GM18519 (cell line): ENCODE results near the gene OSCAR.
"Not testable (repeated sequence)": the region's sequence is repeated elsewhere in the genome, so short reads cannot be mapped to it uniquely, and the experiment has no call there.

Experiments
- ATAC-seq: cut with Tn5 transposase; IDR thresholded peaks from one replicate; pipeline ENCODE4 v1.9.1; 2021; ENCODE audit warnings: mild to moderate bottlenecking, moderate library complexity; ENCODE audit not compliant: unreplicated experiment, low FRiP score

Gene OSCAR

GRCh38 chr19:54127688-54128440 lies 27.3 kb upstream of the OSCAR start:
- ATAC-seq: no peak

- no peak for ATAC-seq
Observed at GRCh38 chr19:54125713-54126112, 25.1 kb upstream of the OSCAR start.

- no peak for ATAC-seq
Observed at GRCh38 chr19:54124393-54124792, 23.8 kb upstream of the OSCAR start.

GRCh38 chr19:54123682-54124081 lies 23.1 kb upstream of the OSCAR start:
- no peak for ATAC-seq

- no peak for ATAC-seq
Observed at GRCh38 chr19:54121259-54121658, 20.7 kb upstream of the OSCAR start.

GRCh38 chr19:54115109-54116063 lies 14.8 kb upstream of the OSCAR start, which contains the start of the genes PRPF31 and TFPT:
PRPF31 (plus strand) TSS chr19:54115754; CDS start chr19:54118279, 2,525 bp downstream.
TFPT (minus strand) TSS chr19:54115657; CDS start chr19:54115269, 388 bp downstream.
- peak; percentile 52 for ATAC-seq

- no peak for ATAC-seq
Observed at GRCh38 chr19:54114340-54115108, 13.9 kb upstream of the OSCAR start.

- no peak for ATAC-seq
Observed at GRCh38 chr19:54109651-54110050, 9.0 kb upstream of the OSCAR start.

GRCh38 chr19:54108496-54108895 lies 7.9 kb upstream of the OSCAR start:
- ATAC-seq: no peak

- ATAC-seq: no peak
Observed at GRCh38 chr19:54107876-54108490, 7.4 kb upstream of the OSCAR start.

- no peak for ATAC-seq
Observed at GRCh38 chr19:54106716-54107115, 6.1 kb upstream of the OSCAR start.

- no peak for ATAC-seq
Observed at GRCh38 chr19:54105796-54106195, 5.2 kb upstream of the OSCAR start.

GRCh38 chr19:54104998-54105715 lies 4.6 kb upstream of the OSCAR start:
- no peak for ATAC-seq

- ATAC-seq: peak; percentile 98
Observed at GRCh38 chr19:54102421-54103169, 2.0 kb upstream of the OSCAR start, which contains the start of gene NDUFA3. NDUFA3 (plus strand) TSS chr19:54102855; CDS start chr19:54102879, 24 bp downstream.

GRCh38 chr19:54099903-54100255 lies 724 bp downstream of the OSCAR start:
- ATAC-seq: not testable (repeated sequence)

GRCh38 chr19:54099190-54099902 lies 1.3 kb downstream of the OSCAR start:
- ATAC-seq: no peak

- no peak for ATAC-seq
Observed at GRCh38 chr19:54096617-54097106, 3.9 kb downstream of the OSCAR start.
